Activated CD4-positive, alpha-beta T cell treated with anti-CD3 and anti-CD28 coated beads for 36 hours (primary cell): ENCODE measurements around the gene TTC27. TPM values are rescaled to one million over a fixed set of nuclear protein-coding genes. Genes with fewer than 3 reads are reported as not detected.

ENCODE experiments used
- ATAC-seq: fragments of 200-7000 bp; cut with Tn5 transposase; one replicate; pipeline ENCODE4 v1.10.0; 2021; ENCODE audit warnings: mild to moderate bottlenecking, moderate library complexity
- CTCF ChIA-PET: fragments of 350-600 bp; sonication (Branson Sonifier 250); formaldehyde crosslinking; loops from one replicate; lab custom pipeline; 2021; ENCODE audit warnings: antibody characterized with exemption; lab: Charles Lee
- POLR2A ChIA-PET: fragments of 350-600 bp; sonication (Branson Sonifier 250); formaldehyde crosslinking; loops from one replicate; lab custom pipeline; 2021; ENCODE audit warnings: antibody characterized with exemption, inconsistent platforms; lab: Charles Lee
- DNase-seq: peaks from one replicate; pipeline ENCODE4 v3.0.0-alpha.2; 2020
- H3K27ac Mint-ChIP-seq: one replicate; pipeline ENCODE4 v1.8.0; 2021; ENCODE audit warnings: mixed read lengths
- H3K27me3 Mint-ChIP-seq: one replicate; pipeline ENCODE4 v1.8.0; 2021; ENCODE audit warnings: mixed read lengths
- H3K36me3 Mint-ChIP-seq: one replicate; pipeline ENCODE4 v1.8.0; 2021; ENCODE audit warnings: low read depth, mixed read lengths
- H3K4me1 Mint-ChIP-seq: one replicate; pipeline ENCODE4 v1.8.0; 2021; ENCODE audit warnings: mixed read lengths
- H3K4me3 Mint-ChIP-seq: one replicate; pipeline ENCODE4 v1.8.0; 2021; ENCODE audit warnings: mild to moderate bottlenecking, moderate library complexity, mixed read lengths
- H3K9me3 Mint-ChIP-seq: one replicate; pipeline ENCODE4 v1.8.0; 2021; ENCODE audit warnings: low read depth, mixed read lengths
- intact Hi-C, 2 experiments: fragments of 100-400 bp; cut with DNase I in 1 of 2; cut with micrococcal nuclease in 1 of 2; formaldehyde crosslinking; loops; one replicate each; pipeline versions ENCODE4 v1.14.2 to v1.15.1; 2022 to 2024; cut with DNase I, micrococcal nuclease
- total RNA-seq, 2 experiments: library from RNA; stranded (reverse); gene quantifications; one replicate each; pipeline ENCODE4 v1.2.3, GENCODE V29; 2021

The TTC27 gene
- total RNA-seq, 2 experiments from 2014 or later: 32.7 to 33.7 TPM

DNA sequence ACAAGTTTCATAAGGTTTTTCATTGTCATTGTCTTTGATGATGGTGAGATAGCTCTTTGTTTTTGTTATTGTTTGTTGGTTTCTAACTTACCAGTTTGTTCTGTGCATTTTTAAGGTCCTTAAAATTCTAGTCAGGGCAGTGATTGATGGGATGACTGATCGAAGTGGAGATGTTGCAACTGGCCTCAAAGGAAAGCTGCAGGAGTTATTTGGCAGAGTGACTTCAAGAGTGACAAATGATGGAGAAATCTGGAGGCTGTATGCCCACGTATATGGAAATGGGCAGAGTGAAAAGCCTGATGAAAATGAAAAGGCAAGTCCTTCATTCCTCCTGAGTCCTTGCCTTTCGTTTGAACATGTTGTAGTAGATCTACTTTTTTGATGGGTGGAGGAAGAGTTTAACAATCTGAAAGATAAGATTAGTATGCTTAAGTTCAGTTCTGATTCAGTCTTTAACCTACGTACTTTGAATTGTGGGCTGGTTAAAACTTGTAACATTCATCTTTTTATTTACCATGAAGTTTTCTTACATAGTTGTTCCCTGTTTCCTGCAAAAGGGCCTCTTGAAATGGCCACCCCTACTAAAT is 183.2 kb downstream of the TTC27 start:
- intact Hi-C loops: no loop called here
- Mint-ChIP-seq H3K4me3 (no peak overlapping the region), H3K27ac (no peak overlapping the region), H3K4me1 (no peaks in the 10 kb centered on the region), H3K27me3 (no peaks in the 10 kb centered on the region), H3K9me3 (no peaks in the 10 kb centered on the region), H3K36me3 (peaks cover 26% of the 10 kb centered on the region)
- ChIA-PET POLR2A (no interaction called here), CTCF (interaction anchor here (1.1 kb wide), 1 partner anchor 13 kb away, joined by 4 read pairs; no protein-coding TSS in a partner anchor)
- no peak for ATAC-seq
- DNase-seq: no peak

DNA sequence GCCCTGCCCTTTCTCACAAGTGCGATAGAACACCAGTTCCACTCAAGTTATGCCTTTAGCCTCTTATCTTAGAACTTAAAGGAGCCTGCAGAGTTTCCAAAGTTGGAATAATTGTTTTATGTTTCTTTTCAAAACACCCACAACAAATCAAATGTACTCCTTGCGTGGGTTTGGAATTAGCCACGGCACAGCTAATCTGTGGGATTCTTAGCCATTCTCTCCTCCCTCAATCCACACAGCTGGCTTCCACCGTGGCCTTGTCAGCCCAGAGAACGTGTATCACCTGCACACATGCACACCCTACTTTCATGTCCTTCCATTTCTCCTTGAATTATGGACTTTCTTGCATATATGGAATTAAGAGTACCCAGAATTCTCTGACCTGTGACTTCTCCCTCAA is 183.8 kb downstream of the TTC27 start:
- H3K4me3 Mint-ChIP-seq: no peak overlapping the region
- intact Hi-C loops: no loop called here
- no peak for DNase-seq
- H3K27me3 Mint-ChIP-seq: no peaks in the 10 kb centered on the region
- H3K4me1 Mint-ChIP-seq: no peaks in the 10 kb centered on the region
- peaks cover 29% of the 10 kb centered on the region for H3K36me3 Mint-ChIP-seq
- no peak overlapping the region for H3K27ac Mint-ChIP-seq
- no peaks in the 10 kb centered on the region for H3K9me3 Mint-ChIP-seq
- CTCF ChIA-PET: no interaction called here
- ATAC-seq: no peak
- POLR2A ChIA-PET: no interaction called here

DNA sequence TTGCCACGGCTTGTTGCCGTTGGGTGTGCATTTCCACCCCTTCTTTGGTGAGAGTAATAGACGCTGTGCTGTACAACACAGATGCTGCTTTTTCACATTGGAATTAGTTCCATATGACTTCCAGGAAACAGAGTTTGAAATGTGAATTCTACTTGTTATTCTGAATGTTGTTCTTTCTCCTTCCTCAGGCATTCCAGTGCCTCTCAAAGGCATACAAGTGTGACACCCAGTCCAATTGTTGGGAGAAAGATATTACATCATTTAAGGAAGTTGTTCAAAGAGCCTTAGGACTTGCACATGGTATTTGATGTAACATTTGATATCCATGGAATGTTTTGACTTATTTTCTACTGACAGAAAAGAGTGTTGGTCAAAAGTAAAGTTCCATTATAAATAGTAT is 184.5 kb downstream of the TTC27 start:
- intact Hi-C loops: no loop called here
- ChIA-PET POLR2A (no interaction called here), CTCF (no interaction called here)
- DNase-seq: no peak
- Mint-ChIP-seq H3K36me3 (peaks cover 33% of the 10 kb centered on the region), H3K4me1 (no peaks in the 10 kb centered on the region), H3K27me3 (no peaks in the 10 kb centered on the region), H3K4me3 (no peak overlapping the region), H3K9me3 (no peaks in the 10 kb centered on the region), H3K27ac (no peak overlapping the region)
- ATAC-seq: no peak

GRCh38 chr2:32820088-32820487 is 192.2 kb downstream of the TTC27 start:
- Mint-ChIP-seq H3K27me3 (no peaks in the 10 kb centered on the region), H3K27ac (no peak overlapping the region), H3K4me3 (no peak overlapping the region), H3K36me3 (peaks cover 34% of the 10 kb centered on the region), H3K9me3 (no peaks in the 10 kb centered on the region), H3K4me1 (no peaks in the 10 kb centered on the region)
- ChIA-PET CTCF (interaction anchor here (0.7 kb wide), 1 partner anchor 289 kb away, joined by 3 read pairs; no protein-coding TSS in a partner anchor), POLR2A (interaction anchor here (0.7 kb wide), 1 partner anchor 32 kb away, joined by 3 read pairs; no protein-coding TSS in a partner anchor)
- no peak for ATAC-seq
- no peak for DNase-seq
- intact Hi-C loops: no loop called here

DNA sequence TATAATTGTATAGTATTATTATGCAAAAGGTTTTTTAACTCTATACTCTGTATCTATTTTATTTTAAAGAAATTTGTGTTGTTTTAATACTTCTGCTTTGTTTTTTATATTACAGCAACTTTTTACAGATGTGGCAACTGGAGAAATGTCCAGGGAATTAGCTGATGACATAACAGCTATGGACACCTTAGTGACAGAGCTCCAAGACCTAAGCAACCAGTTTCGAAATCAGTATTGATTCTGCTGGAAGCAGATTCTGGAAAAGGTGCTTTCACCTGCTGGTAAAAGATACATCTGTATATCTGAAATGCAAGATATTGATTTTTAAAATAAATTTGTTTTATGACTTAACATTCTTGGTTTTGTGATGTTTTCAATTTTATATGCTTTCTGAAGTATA is 192.9 kb downstream of the TTC27 start:
- intact Hi-C loops: no loop called here
- no peak for DNase-seq
- no peak overlapping the region for H3K4me3 Mint-ChIP-seq

DNA sequence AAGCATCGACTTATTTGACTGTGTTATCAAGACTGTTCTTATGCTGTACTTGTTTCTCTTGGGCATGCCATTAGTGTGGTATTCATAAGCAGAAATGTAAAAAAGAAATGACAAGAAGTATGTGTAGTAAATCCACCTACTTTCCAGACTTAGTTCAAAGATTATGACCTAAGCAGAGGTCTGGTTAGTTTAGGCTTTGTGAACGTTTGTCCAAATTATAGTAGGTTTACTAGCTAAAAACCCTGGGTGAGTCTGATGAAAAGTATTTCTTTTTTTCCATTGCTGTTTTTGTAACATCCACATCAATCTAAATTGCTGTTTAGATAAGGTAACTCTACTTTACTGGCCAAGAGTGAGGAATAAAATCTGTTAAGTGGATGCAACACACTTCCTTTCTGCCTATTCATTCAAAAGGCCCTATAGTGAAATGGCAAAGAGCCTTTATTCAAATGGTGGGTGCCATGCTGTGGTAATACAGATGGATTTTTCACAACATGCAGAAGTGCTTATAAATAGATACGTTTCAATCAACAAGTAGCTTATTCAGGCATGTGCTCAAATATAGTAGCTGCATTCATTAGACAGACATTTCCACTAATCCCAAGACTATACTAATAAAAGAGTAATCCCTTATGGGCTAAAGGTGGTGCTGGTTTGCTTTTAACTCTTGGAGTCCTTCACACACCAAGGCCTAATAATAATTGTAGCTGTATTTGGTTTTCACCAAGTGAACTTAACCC is 196.4 kb downstream of the TTC27 start:
- DNase-seq (no peak), ATAC-seq (no peak)
- intact Hi-C loops: no loop called here
- POLR2A ChIA-PET: no interaction called here
- Mint-ChIP-seq H3K27me3 (no peaks in the 10 kb centered on the region), H3K9me3 (peaks cover 6% of the 10 kb centered on the region), H3K27ac (no peak overlapping the region), H3K4me1 (no peaks in the 10 kb centered on the region), H3K4me3 (no peak overlapping the region), H3K36me3 (peaks cover 26% of the 10 kb centered on the region)
- CTCF ChIA-PET: interaction anchor here (0.8 to 1.3 kb wide), 2 partner anchors 14 to 367 kb away, joined by 3 to 4 read pairs; no protein-coding TSS in a partner anchor

More for the DNA sequence above, 192.9 kb downstream of the TTC27 start:
- no peaks in the 10 kb centered on the region for H3K9me3 Mint-ChIP-seq
- ChIA-PET CTCF (interaction anchor here (0.7 kb wide), 1 partner anchor 288 kb away, joined by 3 read pairs; no protein-coding TSS in a partner anchor), POLR2A (interaction anchor here (0.7 kb wide), 1 partner anchor 32 kb away, joined by 3 read pairs; no protein-coding TSS in a partner anchor)
- ATAC-seq: no peak
- no peaks in the 10 kb centered on the region for H3K4me1 Mint-ChIP-seq
- H3K27ac Mint-ChIP-seq: no peak overlapping the region
- peaks cover 35% of the 10 kb centered on the region for H3K36me3 Mint-ChIP-seq
- no peaks in the 10 kb centered on the region for H3K27me3 Mint-ChIP-seq

GRCh38 chr2:32825291-32825712 is 197.5 kb downstream of the TTC27 start:
- DNase-seq: peak; percentile 9
- peaks cover 7% of the 10 kb centered on the region for H3K9me3 Mint-ChIP-seq
- ATAC-seq: no peak

DNA sequence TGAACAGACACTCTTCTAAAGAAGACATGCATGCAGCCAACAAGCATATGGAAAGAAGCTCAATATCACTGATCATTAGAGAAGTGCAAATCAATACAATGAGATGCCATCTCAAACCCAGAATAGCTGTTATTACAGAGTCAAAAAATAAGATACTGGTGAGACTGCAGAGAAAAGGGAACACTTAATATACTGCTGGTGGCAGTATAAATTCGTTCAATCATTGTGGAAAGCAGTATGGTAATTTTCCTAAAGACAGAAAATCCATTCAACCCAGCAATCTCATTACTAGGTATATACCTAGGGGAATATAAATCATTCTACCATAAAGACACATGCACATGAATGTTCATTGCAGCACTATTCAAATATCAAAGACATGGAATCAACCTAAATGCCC is 202.3 kb downstream of the TTC27 start:
- ChIA-PET POLR2A (no interaction called here), CTCF (no interaction called here)
- H3K27me3 Mint-ChIP-seq: no peaks in the 10 kb centered on the region
- no peak overlapping the region for H3K27ac Mint-ChIP-seq
- DNase-seq (no peak), ATAC-seq (no peak)
- H3K9me3 Mint-ChIP-seq: peaks cover 16% of the 10 kb centered on the region
- H3K4me1 Mint-ChIP-seq: no peaks in the 10 kb centered on the region
- H3K4me3 Mint-ChIP-seq: no peak overlapping the region
- intact Hi-C loops: no loop called here
- peaks cover 5% of the 10 kb centered on the region for H3K36me3 Mint-ChIP-seq

More at GRCh38 chr2:32825291-32825712, 197.5 kb downstream of the TTC27 start:
- intact Hi-C loops: no loop called here
- peaks cover 18% of the 10 kb centered on the region for H3K36me3 Mint-ChIP-seq
- no peaks in the 10 kb centered on the region for H3K4me1 Mint-ChIP-seq
- H3K4me3 Mint-ChIP-seq: no peak overlapping the region
- CTCF ChIA-PET: no interaction called here
- H3K27me3 Mint-ChIP-seq: no peaks in the 10 kb centered on the region
- no peak overlapping the region for H3K27ac Mint-ChIP-seq
- POLR2A ChIA-PET: no interaction called here

- Mint-ChIP-seq H3K9me3 (peaks cover 16% of the 10 kb centered on the region), H3K27ac (no peak overlapping the region), H3K36me3 (peaks cover 2% of the 10 kb centered on the region), H3K4me1 (no peaks in the 10 kb centered on the region), H3K27me3 (peaks cover 3% of the 10 kb centered on the region), H3K4me3 (no peak overlapping the region)
- no peak for ATAC-seq
- no peak for DNase-seq
- CTCF ChIA-PET: no interaction called here
- POLR2A ChIA-PET: no interaction called here
- intact Hi-C loops: no loop called here
Observed at GRCh38 chr2:32832821-32833220, 205.0 kb downstream of the TTC27 start.

DNA sequence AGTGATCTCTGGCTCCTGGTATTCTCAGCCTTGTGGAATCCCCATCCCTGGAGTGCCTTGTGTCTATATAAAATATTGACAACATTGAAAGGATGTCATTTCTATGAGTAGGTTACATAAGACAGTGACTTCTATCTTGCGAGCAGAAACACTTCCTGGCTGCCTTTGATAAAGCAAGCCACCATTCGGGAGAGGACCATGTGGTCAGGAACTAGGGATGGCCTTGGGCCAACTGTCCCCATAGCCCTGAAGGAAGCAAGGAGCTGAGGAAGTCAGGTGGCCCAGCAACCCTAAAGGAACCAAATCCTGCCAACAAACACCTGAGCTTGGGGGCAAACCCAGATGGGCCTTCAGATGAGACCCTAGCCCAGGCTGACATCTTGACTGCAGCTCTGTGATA is 205.9 kb downstream of the TTC27 start:
- ChIA-PET CTCF (no interaction called here), POLR2A (no interaction called here)
- Mint-ChIP-seq H3K27me3 (peaks cover 3% of the 10 kb centered on the region), H3K9me3 (peaks cover 13% of the 10 kb centered on the region), H3K27ac (no peak overlapping the region), H3K4me1 (no peaks in the 10 kb centered on the region), H3K36me3 (no peaks in the 10 kb centered on the region), H3K4me3 (no peak overlapping the region)
- DNase-seq (no peak), ATAC-seq (no peak)
- intact Hi-C loops: no loop called here

GRCh38 chr2:32835148-32835547 is 207.3 kb downstream of the TTC27 start:
- no peak for DNase-seq
- POLR2A ChIA-PET: no interaction called here
- H3K27me3 Mint-ChIP-seq: peaks cover 3% of the 10 kb centered on the region
- intact Hi-C loops: no loop called here
- no peak overlapping the region for H3K27ac Mint-ChIP-seq
- CTCF ChIA-PET: no interaction called here
- peak; percentile 19 for ATAC-seq
- H3K9me3 Mint-ChIP-seq: peaks cover 9% of the 10 kb centered on the region
- no peaks in the 10 kb centered on the region for H3K36me3 Mint-ChIP-seq
- H3K4me1 Mint-ChIP-seq: no peaks in the 10 kb centered on the region
- no peak overlapping the region for H3K4me3 Mint-ChIP-seq

- no peak overlapping the region for H3K4me3 Mint-ChIP-seq
- DNase-seq (no peak), ATAC-seq (no peak)
- H3K4me1 Mint-ChIP-seq: no peaks in the 10 kb centered on the region
- no peaks in the 10 kb centered on the region for H3K9me3 Mint-ChIP-seq
- no peak overlapping the region for H3K27ac Mint-ChIP-seq
- H3K27me3 Mint-ChIP-seq: peaks cover 3% of the 10 kb centered on the region
- no peaks in the 10 kb centered on the region for H3K36me3 Mint-ChIP-seq
- POLR2A ChIA-PET: no interaction called here
- intact Hi-C loops: no loop called here
- CTCF ChIA-PET: interaction anchor here (0.8 kb wide), 1 partner anchor 11 kb away, joined by 3 read pairs; no protein-coding TSS in a partner anchor
Observed at GRCh38 chr2:32836933-32837332, 209.1 kb downstream of the TTC27 start.
